WTC11 (cell line): ENCODE results near the gene LARP4. TPM values are rescaled to one million over a fixed set of nuclear protein-coding genes. Genes with fewer than 3 reads are reported as not detected.

Source experiments
- ATAC-seq: fragments of 200-7000 bp; cut with Tn5 transposase; 2 replicates; pipeline ENCODE4 v1.10.0; 2021; ENCODE audit warnings: mild to moderate bottlenecking, moderate library complexity
- CTCF ChIA-PET: fragments of 300-600 bp; sonication (Branson Sonifier 250); formaldehyde crosslinking; loops from one replicate; lab custom pipeline; 2021; ENCODE audit warnings: antibody characterized with exemption; lab: Charles Lee
- POLR2A ChIA-PET: fragments of 350-600 bp; sonication (Branson Sonifier 250); formaldehyde crosslinking; loops from one replicate; lab custom pipeline; 2021; ENCODE audit warnings: antibody characterized with exemption; lab: Charles Lee
- DNase-seq: peaks from one replicate; pipeline ENCODE4 v3.0.0; 2021; ENCODE audit warnings: low spot score
- H3K27ac Mint-ChIP-seq: 2 replicates; pipeline ENCODE4 v1.8.0; 2021; ENCODE audit warnings: mixed read lengths
- H3K27me3 Mint-ChIP-seq: 2 replicates; pipeline ENCODE4 v1.8.0; 2021; ENCODE audit warnings: low read depth, mild to moderate bottlenecking, moderate library complexity, mixed read lengths
- H3K36me3 Mint-ChIP-seq: 2 replicates; pipeline ENCODE4 v1.8.0; 2021; ENCODE audit warnings: mixed read lengths
- H3K4me1 Mint-ChIP-seq: 2 replicates; pipeline ENCODE4 v1.8.0; 2022; ENCODE audit warnings: mixed read lengths
- H3K4me3 Mint-ChIP-seq: 2 replicates; pipeline ENCODE4 v1.8.0; 2021; ENCODE audit warnings: mild to moderate bottlenecking, moderate library complexity, mixed read lengths
- H3K9me3 Mint-ChIP-seq: 2 replicates; pipeline ENCODE4 v1.8.0; 2021; ENCODE audit warnings: mixed read lengths
- ATF1 ChIP-seq: sonication (generic); formaldehyde crosslinking; IDR thresholded peaks from 2 replicates; pipeline ENCODE4 v1.8.1; 2023; ENCODE audit warnings: mild to moderate bottlenecking, moderate library complexity, missing genetic modification reagents
- GABPB1 ChIP-seq: sonication (generic); formaldehyde crosslinking; IDR thresholded peaks from 2 replicates; pipeline ENCODE4 v1.8.1; 2023; ENCODE audit warnings: mild to moderate bottlenecking, missing genetic modification reagents
- GTF2I ChIP-seq: fragments of 250-450 bp; sonication (Bioruptor Pico); conservative IDR thresholded peaks from 2 replicates; pipeline ENCODE4 v1.4.0; 2021; ENCODE audit warnings: mild to moderate bottlenecking
- MYBL2 ChIP-seq: sonication (generic); formaldehyde crosslinking; IDR thresholded peaks from 2 replicates; pipeline ENCODE4 v1.8.1; 2023; ENCODE audit warnings: mild to moderate bottlenecking, moderate library complexity, missing genetic modification reagents
- NFYB ChIP-seq: sonication (generic); formaldehyde crosslinking; conservative IDR thresholded peaks from 2 replicates; pipeline ENCODE4 v1.8.0; 2022; ENCODE audit warnings: low read depth, missing genetic modification reagents
- RORB ChIP-seq: fragments of 250-450 bp; sonication (Bioruptor Pico); IDR thresholded peaks from 2 replicates; pipeline ENCODE4 v1.9.0; 2021; ENCODE audit warnings: mild to moderate bottlenecking
- SMAD3 ChIP-seq: sonication (generic); formaldehyde crosslinking; IDR thresholded peaks from 2 replicates; pipeline ENCODE4 v1.8.0; 2022; ENCODE audit warnings: missing genetic modification reagents, mild to moderate bottlenecking, borderline replicate concordance
- SMAD4 ChIP-seq: sonication (generic); formaldehyde crosslinking; IDR thresholded peaks from 2 replicates; pipeline ENCODE4 v1.8.0; 2022; ENCODE audit warnings: mild to moderate bottlenecking, missing genetic modification reagents
- ZNF396 ChIP-seq: fragments of 250-450 bp; sonication (Bioruptor Pico); IDR thresholded peaks from 2 replicates; pipeline ENCODE4 v1.8.0; 2021; ENCODE audit warnings: mild to moderate bottlenecking, moderate library complexity, borderline replicate concordance
- ZNF416 ChIP-seq: fragments of 250-450 bp; sonication (Bioruptor Pico); IDR thresholded peaks from 2 replicates; pipeline ENCODE4 v1.9.0; 2021; ENCODE audit warnings: mild to moderate bottlenecking, inconsistent platforms
- total RNA-seq: library from RNA; stranded (reverse); gene quantifications from 3 replicates; pipeline ENCODE4 v1.2.3, GENCODE V29; 2021
- TF ChIP-seq, protein P1 (sequence below): sonication (generic); formaldehyde crosslinking; IDR thresholded peaks from 2 replicates; pipeline ENCODE4 v1.8.1; 2023; ENCODE audit warnings: mild to moderate bottlenecking, missing genetic modification reagents, borderline replicate concordance
- TF ChIP-seq, protein P2 (sequence below): fragments of 250-450 bp; sonication (Bioruptor Pico); IDR thresholded peaks from 2 replicates; pipeline ENCODE4 v1.9.0; 2021; ENCODE audit warnings: mild to moderate bottlenecking
- TF ChIP-seq, protein P3 (sequence below): sonication (generic); formaldehyde crosslinking; IDR thresholded peaks from 2 replicates; pipeline ENCODE4 v1.8.0; 2022; ENCODE audit warnings: mild to moderate bottlenecking, missing genetic modification reagents
- TF ChIP-seq, protein P4 (sequence below): sonication (generic); formaldehyde crosslinking; IDR thresholded peaks from 2 replicates; pipeline ENCODE4 v1.8.1; 2022; ENCODE audit warnings: mild to moderate bottlenecking, moderate library complexity, missing genetic modification reagents

The LARP4 gene
- total RNA-seq, 1 experiment from 2014 or later: 73.9 TPM

DNA sequence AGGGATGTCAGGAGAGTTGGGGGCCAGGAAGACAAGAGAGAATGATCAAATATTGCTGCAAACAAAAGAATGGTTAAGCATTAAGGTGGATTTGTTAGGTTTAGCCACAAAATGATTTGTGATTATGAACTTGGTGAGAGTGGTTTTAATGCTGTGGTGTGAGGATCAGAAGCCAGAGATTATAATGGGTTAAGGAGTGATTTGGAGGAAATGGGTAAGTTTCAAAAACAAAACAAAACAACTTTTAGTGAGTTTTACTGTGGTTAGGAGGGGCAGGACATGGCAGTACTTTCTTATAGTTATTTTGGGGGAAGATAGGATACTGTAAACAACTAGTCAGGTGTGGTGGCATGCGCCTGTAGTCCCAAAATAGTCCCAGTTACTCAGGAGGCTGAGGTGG lies 128.1 kb downstream of the LARP4 start (continued):
- TF ChIP-seq, protein P1, sequence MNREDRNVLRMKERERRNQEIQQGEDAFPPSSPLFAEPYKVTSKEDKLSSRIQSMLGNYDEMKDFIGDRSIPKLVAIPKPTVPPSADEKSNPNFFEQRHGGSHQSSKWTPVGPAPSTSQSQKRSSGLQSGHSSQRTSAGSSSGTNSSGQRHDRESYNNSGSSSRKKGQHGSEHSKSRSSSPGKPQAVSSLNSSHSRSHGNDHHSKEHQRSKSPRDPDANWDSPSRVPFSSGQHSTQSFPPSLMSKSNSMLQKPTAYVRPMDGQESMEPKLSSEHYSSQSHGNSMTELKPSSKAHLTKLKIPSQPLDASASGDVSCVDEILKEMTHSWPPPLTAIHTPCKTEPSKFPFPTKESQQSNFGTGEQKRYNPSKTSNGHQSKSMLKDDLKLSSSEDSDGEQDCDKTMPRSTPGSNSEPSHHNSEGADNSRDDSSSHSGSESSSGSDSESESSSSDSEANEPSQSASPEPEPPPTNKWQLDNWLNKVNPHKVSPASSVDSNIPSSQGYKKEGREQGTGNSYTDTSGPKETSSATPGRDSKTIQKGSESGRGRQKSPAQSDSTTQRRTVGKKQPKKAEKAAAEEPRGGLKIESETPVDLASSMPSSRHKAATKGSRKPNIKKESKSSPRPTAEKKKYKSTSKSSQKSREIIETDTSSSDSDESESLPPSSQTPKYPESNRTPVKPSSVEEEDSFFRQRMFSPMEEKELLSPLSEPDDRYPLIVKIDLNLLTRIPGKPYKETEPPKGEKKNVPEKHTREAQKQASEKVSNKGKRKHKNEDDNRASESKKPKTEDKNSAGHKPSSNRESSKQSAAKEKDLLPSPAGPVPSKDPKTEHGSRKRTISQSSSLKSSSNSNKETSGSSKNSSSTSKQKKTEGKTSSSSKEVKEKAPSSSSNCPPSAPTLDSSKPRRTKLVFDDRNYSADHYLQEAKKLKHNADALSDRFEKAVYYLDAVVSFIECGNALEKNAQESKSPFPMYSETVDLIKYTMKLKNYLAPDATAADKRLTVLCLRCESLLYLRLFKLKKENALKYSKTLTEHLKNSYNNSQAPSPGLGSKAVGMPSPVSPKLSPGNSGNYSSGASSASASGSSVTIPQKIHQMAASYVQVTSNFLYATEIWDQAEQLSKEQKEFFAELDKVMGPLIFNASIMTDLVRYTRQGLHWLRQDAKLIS (CRISPR knock-in tag): no peak
- no peak for TF ChIP-seq ATF1 (CRISPR knock-in tag)
- TF ChIP-seq, protein P2, sequence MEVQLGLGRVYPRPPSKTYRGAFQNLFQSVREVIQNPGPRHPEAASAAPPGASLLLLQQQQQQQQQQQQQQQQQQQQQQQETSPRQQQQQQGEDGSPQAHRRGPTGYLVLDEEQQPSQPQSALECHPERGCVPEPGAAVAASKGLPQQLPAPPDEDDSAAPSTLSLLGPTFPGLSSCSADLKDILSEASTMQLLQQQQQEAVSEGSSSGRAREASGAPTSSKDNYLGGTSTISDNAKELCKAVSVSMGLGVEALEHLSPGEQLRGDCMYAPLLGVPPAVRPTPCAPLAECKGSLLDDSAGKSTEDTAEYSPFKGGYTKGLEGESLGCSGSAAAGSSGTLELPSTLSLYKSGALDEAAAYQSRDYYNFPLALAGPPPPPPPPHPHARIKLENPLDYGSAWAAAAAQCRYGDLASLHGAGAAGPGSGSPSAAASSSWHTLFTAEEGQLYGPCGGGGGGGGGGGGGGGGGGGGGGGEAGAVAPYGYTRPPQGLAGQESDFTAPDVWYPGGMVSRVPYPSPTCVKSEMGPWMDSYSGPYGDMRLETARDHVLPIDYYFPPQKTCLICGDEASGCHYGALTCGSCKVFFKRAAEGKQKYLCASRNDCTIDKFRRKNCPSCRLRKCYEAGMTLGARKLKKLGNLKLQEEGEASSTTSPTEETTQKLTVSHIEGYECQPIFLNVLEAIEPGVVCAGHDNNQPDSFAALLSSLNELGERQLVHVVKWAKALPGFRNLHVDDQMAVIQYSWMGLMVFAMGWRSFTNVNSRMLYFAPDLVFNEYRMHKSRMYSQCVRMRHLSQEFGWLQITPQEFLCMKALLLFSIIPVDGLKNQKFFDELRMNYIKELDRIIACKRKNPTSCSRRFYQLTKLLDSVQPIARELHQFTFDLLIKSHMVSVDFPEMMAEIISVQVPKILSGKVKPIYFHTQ (CRISPR knock-in tag): no peak
- TF ChIP-seq ZNF396 (CRISPR knock-in tag): no peak
- TF ChIP-seq, protein P3, sequence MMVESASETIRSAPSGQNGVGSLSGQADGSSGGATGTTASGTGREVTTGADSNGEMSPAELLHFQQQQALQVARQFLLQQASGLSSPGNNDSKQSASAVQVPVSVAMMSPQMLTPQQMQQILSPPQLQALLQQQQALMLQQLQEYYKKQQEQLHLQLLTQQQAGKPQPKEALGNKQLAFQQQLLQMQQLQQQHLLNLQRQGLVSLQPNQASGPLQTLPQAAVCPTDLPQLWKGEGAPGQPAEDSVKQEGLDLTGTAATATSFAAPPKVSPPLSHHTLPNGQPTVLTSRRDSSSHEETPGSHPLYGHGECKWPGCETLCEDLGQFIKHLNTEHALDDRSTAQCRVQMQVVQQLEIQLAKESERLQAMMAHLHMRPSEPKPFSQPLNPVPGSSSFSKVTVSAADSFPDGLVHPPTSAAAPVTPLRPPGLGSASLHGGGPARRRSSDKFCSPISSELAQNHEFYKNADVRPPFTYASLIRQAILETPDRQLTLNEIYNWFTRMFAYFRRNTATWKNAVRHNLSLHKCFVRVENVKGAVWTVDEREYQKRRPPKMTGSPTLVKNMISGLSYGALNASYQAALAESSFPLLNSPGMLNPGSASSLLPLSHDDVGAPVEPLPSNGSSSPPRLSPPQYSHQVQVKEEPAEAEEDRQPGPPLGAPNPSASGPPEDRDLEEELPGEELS: no peak
- no peak for TF ChIP-seq RORB (CRISPR knock-in tag)
- TF ChIP-seq GTF2I (CRISPR knock-in tag): no peak
- TF ChIP-seq ZNF416: no peak
- no peak for TF ChIP-seq SMAD3 (CRISPR knock-in tag)
- no peak for TF ChIP-seq GABPB1 (CRISPR knock-in tag)
- TF ChIP-seq MYBL2: no peak
- TF ChIP-seq, protein P4, sequence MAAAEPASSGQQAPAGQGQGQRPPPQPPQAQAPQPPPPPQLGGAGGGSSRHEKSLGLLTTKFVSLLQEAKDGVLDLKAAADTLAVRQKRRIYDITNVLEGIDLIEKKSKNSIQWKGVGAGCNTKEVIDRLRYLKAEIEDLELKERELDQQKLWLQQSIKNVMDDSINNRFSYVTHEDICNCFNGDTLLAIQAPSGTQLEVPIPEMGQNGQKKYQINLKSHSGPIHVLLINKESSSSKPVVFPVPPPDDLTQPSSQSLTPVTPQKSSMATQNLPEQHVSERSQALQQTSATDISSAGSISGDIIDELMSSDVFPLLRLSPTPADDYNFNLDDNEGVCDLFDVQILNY (CRISPR knock-in tag): no peak
- TF ChIP-seq SMAD4 (CRISPR knock-in tag): no peak

DNA sequence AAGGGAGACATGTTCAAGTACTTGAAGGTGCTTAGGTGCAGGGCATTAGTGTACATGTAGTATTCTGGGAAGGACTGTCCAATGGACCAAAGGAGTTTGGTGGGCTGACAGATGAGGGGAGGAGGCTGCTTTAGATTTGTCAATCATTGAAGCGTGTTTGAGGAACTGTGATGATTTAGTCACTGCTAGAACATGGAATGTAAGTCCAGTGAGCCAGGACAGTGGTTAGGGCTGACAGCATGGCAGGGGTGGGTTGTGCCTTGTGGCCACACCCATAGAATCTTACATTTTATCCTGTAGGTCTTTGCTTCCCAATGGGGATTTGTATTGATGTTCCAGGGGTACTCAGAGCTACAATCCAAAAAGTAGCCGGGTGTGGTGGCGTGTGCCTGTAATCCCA lies 128.7 kb downstream of the LARP4 start:
- ATAC-seq: no peak
- no peak overlapping the region for H3K4me3 Mint-ChIP-seq
- DNase-seq: no peak
- no peaks in the 10 kb centered on the region for H3K27me3 Mint-ChIP-seq
- POLR2A ChIA-PET: no interaction called here
- no peak overlapping the region for H3K27ac Mint-ChIP-seq
- H3K36me3 Mint-ChIP-seq: no peaks in the 10 kb centered on the region
- no peak for TF ChIP-seq NFYB (CRISPR knock-in tag)
- H3K9me3 Mint-ChIP-seq: no peaks in the 10 kb centered on the region
- peaks cover 19% of the 10 kb centered on the region for H3K4me1 Mint-ChIP-seq
- CTCF ChIA-PET: no interaction called here

Other genes with a start within 250 kb of the LARP4 start
- 47.8 to 55.8 TPM (median 51.7 TPM) in 3 replicates for gene CERS5, start 233.5 kb upstream of the LARP4 start, total RNA-seq
- 30.8 to 41.2 TPM (median 31.2 TPM) in 3 replicates for gene LIMA1, start 117.4 kb upstream of the LARP4 start, total RNA-seq
- gene FAM186A, start 4.3 kb upstream of the LARP4 start, total RNA-seq: not detected in 3 replicates
- gene DIP2B, start 104.1 kb downstream of the LARP4 start, total RNA-seq: 20.6 to 26.1 TPM (median 22.0 TPM) in 3 replicates